OCI-LY1 (cell line): ENCODE data around the gene FDX1.
"Not testable (repeated sequence)": the region's sequence is repeated elsewhere in the genome, so short reads cannot be mapped to it uniquely, and the experiment has no call there.

Experiments used
- H2AFZ ChIP-seq: fragments of 200-600 bp; sonication (generic), shearing (Covaris generic); 2 replicates; pipeline ENCODE4 v1.6.0; 2014; ENCODE audit warnings: antibody characterized with exemption, mild to moderate bottlenecking, low read length
- H3F3A ChIP-seq: fragments of 200-600 bp; sonication (generic), shearing (Covaris generic); 2 replicates; pipeline ENCODE4 v1.6.0; 2014; ENCODE audit warnings: mild to moderate bottlenecking, antibody characterized with exemption, low read length, moderate library complexity; ENCODE audit not compliant: insufficient read depth
- H3K27ac ChIP-seq: fragments of 200-600 bp; sonication (generic); 2 replicates; pipeline ENCODE4 v1.5.1; 2014; ENCODE audit warnings: low read length, mixed run types, mild to moderate bottlenecking, low read depth; ENCODE audit not compliant: poor library complexity, severe bottlenecking
- H3K27me3 ChIP-seq: fragments of 200-600 bp; sonication (generic); 2 replicates; pipeline ENCODE4 v1.6.0; 2014; ENCODE audit warnings: antibody characterized with exemption, mild to moderate bottlenecking, low read length, moderate library complexity; ENCODE audit not compliant: insufficient read depth
- H3K36me3 ChIP-seq: fragments of 200-600 bp; sonication (generic); 2 replicates; pipeline ENCODE4 v1.6.1; 2014; ENCODE audit warnings: mild to moderate bottlenecking, antibody characterized with exemption, low read length, moderate library complexity, mixed read lengths; ENCODE audit not compliant: insufficient read depth
- H3K4me1 ChIP-seq: fragments of 200-600 bp; sonication (generic); 2 replicates; pipeline ENCODE4 v1.5.1; 2014; ENCODE audit warnings: mild to moderate bottlenecking, low read length, moderate library complexity; ENCODE audit not compliant: insufficient read depth, severe bottlenecking
- H3K4me2 ChIP-seq: fragments of 200-600 bp; sonication (generic), shearing (Covaris generic); 2 replicates; pipeline ENCODE4 v1.6.1; 2014; ENCODE audit warnings: low read length
- H3K4me3 ChIP-seq: fragments of 200-600 bp; sonication (generic); 2 replicates; pipeline ENCODE4 v1.5.1; 2014; ENCODE audit warnings: low read length, low read depth, mild to moderate bottlenecking, mixed read lengths; ENCODE audit not compliant: poor library complexity, severe bottlenecking
- H3K79me2 ChIP-seq: fragments of 200-600 bp; shearing (Covaris generic); 2 replicates; pipeline ENCODE4 v1.6.1; 2016; ENCODE audit warnings: mixed run types, low read length, mixed read lengths; ENCODE audit not compliant: insufficient read depth
- H3K9ac ChIP-seq: fragments of 200-600 bp; sonication (generic), shearing (Covaris generic); 2 replicates; pipeline ENCODE4 v1.6.1; 2014; ENCODE audit warnings: mild to moderate bottlenecking, low read length, mixed read lengths
- H3K9me2 ChIP-seq: fragments of 200-600 bp; sonication (generic), shearing (Covaris generic); 2 replicates; pipeline ENCODE4 v1.6.1; 2014; ENCODE audit warnings: low read depth, mild to moderate bottlenecking, low read length, mixed read lengths
- H3K9me3 ChIP-seq: fragments of 200-600 bp; shearing (Covaris generic); 2 replicates; pipeline ENCODE4 v1.6.1; 2014; ENCODE audit warnings: low read length, mixed read lengths
- H4K20me1 ChIP-seq: fragments of 200-600 bp; sonication (generic), shearing (Covaris generic); 2 replicates; pipeline ENCODE4 v1.6.0; 2016; ENCODE audit warnings: mild to moderate bottlenecking, low read length; ENCODE audit not compliant: insufficient read depth
- CTCF ChIP-seq: fragments of 200-600 bp; sonication (generic), shearing (Covaris generic); IDR thresholded peaks from 2 replicates; pipeline ENCODE4 v1.5.1; 2017; ENCODE audit warnings: mild to moderate bottlenecking, antibody characterized with exemption, low read length, moderate library complexity, mixed read lengths
- EZH2 ChIP-seq: fragments of 200-600 bp; sonication (generic), shearing (Covaris generic); IDR thresholded peaks from 2 replicates; pipeline ENCODE4 v1.8.0; 2017; ENCODE audit warnings: borderline replicate concordance, mixed run types, mild to moderate bottlenecking, antibody characterized with exemption, low read length, moderate library complexity, mixed read lengths

The FDX1 gene

DNA sequence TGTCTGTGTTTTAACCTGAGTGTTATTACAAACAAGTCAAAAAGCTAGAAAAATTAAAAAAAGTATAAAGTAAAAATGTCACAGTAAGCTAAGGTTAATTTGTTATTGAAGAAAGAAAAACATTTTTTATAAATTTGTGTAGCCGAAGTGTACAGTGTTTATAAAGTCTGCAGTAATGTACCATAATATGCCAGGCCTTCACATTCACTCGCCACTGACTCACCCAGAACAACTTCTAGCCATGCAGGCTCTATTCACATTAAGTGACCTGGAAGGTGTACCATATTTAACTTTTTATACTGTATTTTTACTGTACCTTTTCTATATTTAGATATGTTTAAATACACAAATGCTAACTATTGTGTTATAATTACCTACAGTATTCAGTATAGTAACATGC, 14.7 kb upstream of the FDX1 start:
- no peak overlapping the region for H3K4me3 ChIP-seq
- no peaks in the 10 kb centered on the region for H3K79me2 ChIP-seq
- no peaks in the 10 kb centered on the region for H3K36me3 ChIP-seq
- peaks cover 11% of the 10 kb centered on the region; the same call in 1 of the 2 replicates for H3K27me3 ChIP-seq
- no peak overlapping the region for H3K4me2 ChIP-seq
- H4K20me1 ChIP-seq = no peaks in the 10 kb centered on the region
- H2AFZ ChIP-seq = no peak overlapping the region
- TF ChIP-seq EZH2 (no peak), CTCF (no peak)
- no peak overlapping the region for H3K27ac ChIP-seq
- H3K9ac ChIP-seq = no peak overlapping the region
- H3F3A ChIP-seq = no peaks in the 10 kb centered on the region
- no peaks in the 10 kb centered on the region for H3K9me3 ChIP-seq
- H3K9me2 ChIP-seq = no peaks in the 10 kb centered on the region
- H3K4me1 ChIP-seq = no peaks in the 10 kb centered on the region

- not testable (repeated sequence) for H3K36me3 ChIP-seq, H4K20me1 ChIP-seq, H3K9ac ChIP-seq, H3K4me2 ChIP-seq, H3K27ac ChIP-seq, H2AFZ ChIP-seq, H3K4me3 ChIP-seq, H3K79me2 ChIP-seq, H3K9me2 ChIP-seq, H3K4me1 ChIP-seq, H3K9me3 ChIP-seq, H3F3A ChIP-seq
- H3K27me3 ChIP-seq = peaks cover 20% of the 10 kb centered on the region; the same call in 1 of the 2 replicates
Observed at GRCh38 chr11:110421658-110422057, 8.1 kb upstream of the FDX1 start.

DNA sequence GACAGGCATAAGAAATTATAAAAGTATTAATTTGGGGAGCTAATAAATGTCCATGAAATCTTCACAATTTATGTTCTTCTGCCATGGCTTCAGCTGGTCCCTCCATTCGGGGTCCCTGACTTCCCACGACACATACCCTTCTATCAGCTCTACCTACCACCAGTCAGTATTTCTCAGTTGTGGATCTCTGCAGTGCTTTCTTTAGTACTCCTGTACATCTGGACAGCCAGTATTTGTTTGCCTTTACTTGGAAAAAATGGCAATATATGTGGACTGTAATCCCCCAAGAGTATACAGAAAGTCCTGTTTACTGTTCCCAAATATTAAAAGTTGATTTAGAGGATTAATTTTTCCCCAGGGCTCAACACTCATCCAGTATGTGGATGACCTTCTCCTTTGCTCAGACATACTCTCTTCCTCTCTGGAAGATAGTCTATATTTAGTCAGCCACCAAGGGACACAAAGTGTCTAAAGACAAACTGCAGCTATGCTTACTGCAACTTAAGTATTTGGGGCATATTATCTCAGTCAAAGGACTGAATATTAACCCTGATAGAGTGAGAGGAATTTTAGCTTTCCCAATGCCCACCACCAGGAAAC, 7.3 kb upstream of the FDX1 start:
- H3K4me2 ChIP-seq = no peak overlapping the region
- H3K4me3 ChIP-seq = no peak overlapping the region
- H3K4me1 ChIP-seq = no peaks in the 10 kb centered on the region
- no peaks in the 10 kb centered on the region for H3K36me3 ChIP-seq
- H2AFZ ChIP-seq = no peak overlapping the region
- H3K9me3 ChIP-seq = peaks cover 6% of the 10 kb centered on the region; the same call in 1 of the 2 replicates
- no peak overlapping the region for H3K9ac ChIP-seq
- H3K79me2 ChIP-seq = no peaks in the 10 kb centered on the region
- no peaks in the 10 kb centered on the region for H3K9me2 ChIP-seq
- H4K20me1 ChIP-seq = no peaks in the 10 kb centered on the region
- H3K27me3 ChIP-seq = peaks cover 13% of the 10 kb centered on the region; the same call in 1 of the 2 replicates
- no peak overlapping the region for H3K27ac ChIP-seq
- H3F3A ChIP-seq = no peaks in the 10 kb centered on the region
- TF ChIP-seq CTCF = no peak
- no peak for TF ChIP-seq EZH2
